GM23248 (cell line): ENCODE data around the gene CCDC102A.

Experiments
- EZH2 ChIP-seq: fragments of 200-600 bp; sonication (generic); IDR thresholded peaks from 2 replicates; pipeline ENCODE4 v1.6.1; 2018; ENCODE audit warnings: antibody characterized with exemption, mild to moderate bottlenecking; ENCODE audit not compliant: insufficient read depth, poor library complexity, severe bottlenecking
- EZH2phosphoT487 ChIP-seq: fragments of 200-600 bp; sonication (generic); IDR thresholded peaks from 2 replicates; pipeline ENCODE4 v1.6.1; 2018; ENCODE audit warnings: antibody characterized with exemption, moderate library complexity, mild to moderate bottlenecking, low read depth; ENCODE audit not compliant: insufficient read depth

DNA sequence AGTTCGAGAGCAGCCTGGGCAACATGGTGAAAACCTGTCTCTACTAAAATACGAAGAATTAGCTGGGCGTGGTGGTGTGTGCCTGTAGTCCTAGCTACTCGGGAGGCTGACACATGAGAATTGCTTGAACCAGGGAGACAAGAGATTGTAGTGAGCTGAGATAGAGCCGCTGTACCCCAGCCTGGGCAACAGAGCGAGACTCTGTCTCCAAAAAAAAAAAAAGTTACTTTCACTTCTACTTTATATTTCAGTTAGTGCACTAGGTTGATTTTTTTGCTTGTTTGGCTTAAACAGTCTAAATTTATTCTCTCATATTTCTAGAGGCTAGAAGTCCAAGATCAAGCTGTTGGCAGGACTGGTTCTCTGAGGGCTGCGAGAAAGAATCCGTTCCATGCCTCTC, 13.4 kb downstream of the CCDC102A start:
- TF ChIP-seq EZH2 (no peak), EZH2phosphoT487 (no peak)
